ENCODE measurements around the gene PRR33. TPM values are rescaled to one million over a fixed set of nuclear protein-coding genes. Genes with fewer than 3 reads are reported as not detected.

PRR33 gene
- total RNA-seq, 2 donors from 2014 or later = 0.11 TPM; not detected in 1

DNA sequence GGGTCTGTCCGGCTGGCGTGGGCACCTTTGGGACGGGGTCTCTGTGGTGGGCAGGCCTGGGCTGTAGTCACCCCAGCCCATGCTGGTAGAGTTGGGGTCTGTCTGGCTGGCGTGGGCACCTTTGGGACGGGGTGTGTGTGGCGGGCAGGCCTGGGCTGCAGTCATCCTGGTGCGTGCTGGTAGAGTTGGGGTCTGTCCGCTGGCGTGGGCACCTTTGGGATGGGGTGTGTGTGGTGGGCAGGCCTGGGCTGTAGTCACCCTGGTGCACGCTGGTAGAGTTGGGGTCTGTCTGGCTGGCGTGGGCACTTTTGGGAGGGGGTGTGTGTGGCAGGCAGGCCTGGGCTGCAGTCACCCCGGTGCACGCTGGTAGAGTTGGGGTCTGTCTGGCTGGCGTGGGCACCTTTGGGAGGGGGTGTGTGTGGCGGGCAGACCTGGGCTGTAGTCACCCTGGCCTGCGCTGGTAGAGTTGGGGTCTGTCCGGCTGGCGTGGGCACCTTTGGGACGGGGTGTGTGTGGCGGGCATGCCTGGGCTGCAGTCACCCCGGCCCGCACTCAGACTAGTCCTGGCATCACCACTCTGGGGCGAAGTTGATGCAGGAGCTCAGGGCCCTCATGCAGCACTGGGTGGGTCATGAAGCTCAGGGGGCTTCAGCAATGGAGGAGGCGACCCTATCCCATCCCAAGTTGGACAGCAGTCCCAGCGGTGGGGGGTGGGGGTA is 19.3 kb downstream of the PRR33 start:
- ATAC-seq (replicated peaks) = no peak
- no peaks in the 10 kb centered on the region for H3K27me3 Mint-ChIP-seq
- H3K27ac Mint-ChIP-seq = peak overlapping the region; percentile 30
- no peak overlapping the region for H3K4me3 Mint-ChIP-seq
- H3K4me1 Mint-ChIP-seq = peaks cover 25% of the 10 kb centered on the region
- H3K36me3 Mint-ChIP-seq (ENCODE audit: low read depth) = peaks cover 23% of the 10 kb centered on the region
- H3K9me3 Mint-ChIP-seq = no peaks in the 10 kb centered on the region

DNA sequence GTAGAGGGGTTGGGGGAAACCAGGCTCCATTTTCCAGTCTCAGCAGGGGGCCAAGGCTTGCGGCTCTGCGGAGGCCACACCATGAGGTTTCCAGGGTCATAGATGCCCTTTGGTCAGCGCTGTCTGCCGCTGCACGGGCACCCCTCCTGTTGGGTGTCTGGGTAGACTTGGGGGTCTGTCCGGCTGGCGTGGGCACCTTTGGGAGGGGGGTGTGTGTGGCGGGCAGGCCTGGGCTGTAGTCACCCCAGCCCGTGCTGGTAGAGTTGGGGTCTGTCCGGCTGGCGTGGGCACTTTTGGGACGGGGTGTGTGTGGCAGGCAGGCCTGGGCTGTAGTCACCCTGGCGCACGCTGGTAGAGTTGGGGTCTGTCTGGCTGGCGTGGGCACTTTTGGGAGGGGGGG is 20.2 kb downstream of the PRR33 start:
- peak overlapping the region; percentile 67 for H3K27ac Mint-ChIP-seq
- no peak for ATAC-seq (replicated peaks)
- no peaks in the 10 kb centered on the region for H3K27me3 Mint-ChIP-seq
- no peaks in the 10 kb centered on the region for H3K9me3 Mint-ChIP-seq
- H3K36me3 Mint-ChIP-seq (ENCODE audit: low read depth) = peaks cover 23% of the 10 kb centered on the region
- peaks cover 25% of the 10 kb centered on the region for H3K4me1 Mint-ChIP-seq
- H3K4me3 Mint-ChIP-seq = no peak overlapping the region

DNA sequence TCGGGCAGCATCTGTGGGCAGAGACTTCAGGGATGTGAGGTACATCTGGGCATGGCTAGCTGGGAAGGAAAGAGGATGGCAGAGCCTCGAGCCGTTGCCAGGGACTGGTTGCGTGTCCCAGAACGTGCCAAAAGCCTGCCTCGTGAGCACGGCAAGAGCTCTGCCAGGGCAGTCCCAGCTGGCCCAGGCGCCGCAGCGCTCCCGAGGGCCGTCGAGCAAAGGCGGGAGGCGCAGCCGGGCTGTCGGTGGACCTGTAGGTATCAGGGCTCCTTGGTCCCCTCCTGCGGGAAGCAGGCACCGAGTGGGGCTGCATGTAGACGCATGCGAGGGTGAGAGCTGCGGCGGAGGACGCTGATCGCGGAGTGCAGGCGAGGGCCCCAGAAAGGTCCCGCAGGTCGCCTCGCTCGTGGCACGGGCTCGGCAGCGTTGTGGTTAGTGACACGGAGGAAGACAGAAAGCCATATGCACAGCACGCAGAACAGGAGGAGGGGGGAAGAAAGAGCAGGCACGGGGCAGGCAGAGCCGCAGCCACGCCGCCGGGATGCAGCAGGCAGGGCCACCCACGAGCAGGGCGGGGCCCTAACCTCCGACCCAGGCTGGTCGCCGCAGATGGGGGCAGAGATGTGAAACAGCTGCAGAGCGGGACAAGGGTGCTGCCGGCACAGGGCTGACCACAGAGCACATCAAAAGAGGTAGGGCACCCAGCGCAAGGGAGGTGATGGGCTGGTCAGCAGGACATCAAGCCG is 20.8 kb downstream of the PRR33 start:
- H3K36me3 Mint-ChIP-seq (ENCODE audit: low read depth) = peaks cover 26% of the 10 kb centered on the region
- peaks cover 25% of the 10 kb centered on the region for H3K4me1 Mint-ChIP-seq
- H3K27me3 Mint-ChIP-seq = no peaks in the 10 kb centered on the region
- H3K4me3 Mint-ChIP-seq = peak overlapping the region; percentile 60
- H3K9me3 Mint-ChIP-seq = no peaks in the 10 kb centered on the region
- peak; percentile 64 for ATAC-seq (replicated peaks)
- peak overlapping the region; percentile 67 for H3K27ac Mint-ChIP-seq

DNA sequence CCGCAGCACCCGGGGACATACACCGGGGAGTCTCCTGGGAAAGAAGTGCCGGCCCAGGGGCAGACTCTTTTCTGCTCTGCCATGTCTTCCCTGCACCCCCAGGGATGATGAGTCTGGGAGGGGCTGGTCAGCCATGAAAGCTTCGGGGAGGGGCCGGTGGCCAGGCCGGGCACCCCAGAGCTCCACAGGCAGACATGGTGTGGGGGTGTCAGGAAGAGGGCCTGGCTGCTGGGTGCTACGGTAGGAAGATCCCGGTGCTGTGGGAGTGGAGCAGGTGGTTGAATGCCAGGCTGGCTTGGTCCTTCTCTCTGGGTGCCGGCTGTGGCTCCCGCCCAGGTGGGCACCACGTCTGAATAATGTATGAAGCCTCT is 21.4 kb downstream of the PRR33 start:
- no peaks in the 10 kb centered on the region for H3K27me3 Mint-ChIP-seq
- peaks cover 28% of the 10 kb centered on the region for H3K4me1 Mint-ChIP-seq
- H3K36me3 Mint-ChIP-seq (ENCODE audit: low read depth) = peaks cover 32% of the 10 kb centered on the region
- no peak for ATAC-seq (replicated peaks)
- H3K4me3 Mint-ChIP-seq = peak overlapping the region; percentile 60
- H3K9me3 Mint-ChIP-seq = no peaks in the 10 kb centered on the region
- peak overlapping the region; percentile 67 for H3K27ac Mint-ChIP-seq

DNA sequence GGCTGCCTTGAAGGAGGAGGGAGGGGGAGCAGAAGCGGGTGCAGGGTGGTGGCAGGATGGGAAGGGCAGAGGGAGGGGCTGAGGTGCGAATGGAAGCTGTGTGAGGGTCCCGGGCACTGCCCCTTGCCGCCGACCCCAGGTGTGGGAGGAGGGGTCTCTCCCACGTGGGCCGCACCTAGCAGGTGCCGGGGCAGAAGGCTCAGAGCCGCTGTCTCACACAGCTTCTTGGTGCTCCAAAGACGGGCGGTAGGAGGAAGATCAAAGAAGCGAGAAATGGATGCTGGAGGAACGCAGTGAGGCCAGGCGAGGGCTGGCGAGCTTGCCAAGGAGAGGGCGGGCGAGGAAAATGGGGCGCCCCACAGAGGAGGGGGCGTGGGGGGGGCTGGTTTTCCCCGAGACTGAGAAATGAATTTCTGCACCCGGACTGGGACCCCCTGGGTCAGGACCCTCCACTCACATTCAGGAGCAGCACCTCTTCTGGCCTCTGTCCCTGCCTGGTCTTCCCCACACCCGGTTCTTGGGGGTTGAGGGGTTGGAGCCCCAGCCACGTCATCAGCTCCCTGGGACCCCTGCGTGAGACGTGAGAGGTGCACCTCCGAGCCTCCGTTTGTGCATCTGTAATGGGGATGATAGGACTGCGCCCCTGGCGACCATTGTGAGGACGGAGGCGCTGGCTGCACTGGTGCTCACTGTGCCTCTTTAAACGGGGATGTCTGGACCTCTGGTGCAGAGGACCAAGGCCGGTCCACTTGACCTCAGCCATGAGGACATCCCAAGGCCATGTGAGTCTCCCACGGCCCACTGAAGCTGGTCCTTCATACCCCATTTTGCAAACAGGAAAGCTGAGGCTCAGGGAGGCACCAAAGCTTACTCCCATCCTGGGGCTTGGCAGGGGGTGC is 22.0 kb downstream of the PRR33 start:
- Mint-ChIP-seq H3K4me1 (peaks cover 27% of the 10 kb centered on the region), H3K4me3 (peak overlapping the region; percentile 60), H3K9me3 (no peaks in the 10 kb centered on the region), H3K27me3 (no peaks in the 10 kb centered on the region), H3K27ac (peak overlapping the region; percentile 67), H3K36me3 (ENCODE audit: low read depth) (peaks cover 32% of the 10 kb centered on the region)
- ATAC-seq (replicated peaks) = no peak

DNA sequence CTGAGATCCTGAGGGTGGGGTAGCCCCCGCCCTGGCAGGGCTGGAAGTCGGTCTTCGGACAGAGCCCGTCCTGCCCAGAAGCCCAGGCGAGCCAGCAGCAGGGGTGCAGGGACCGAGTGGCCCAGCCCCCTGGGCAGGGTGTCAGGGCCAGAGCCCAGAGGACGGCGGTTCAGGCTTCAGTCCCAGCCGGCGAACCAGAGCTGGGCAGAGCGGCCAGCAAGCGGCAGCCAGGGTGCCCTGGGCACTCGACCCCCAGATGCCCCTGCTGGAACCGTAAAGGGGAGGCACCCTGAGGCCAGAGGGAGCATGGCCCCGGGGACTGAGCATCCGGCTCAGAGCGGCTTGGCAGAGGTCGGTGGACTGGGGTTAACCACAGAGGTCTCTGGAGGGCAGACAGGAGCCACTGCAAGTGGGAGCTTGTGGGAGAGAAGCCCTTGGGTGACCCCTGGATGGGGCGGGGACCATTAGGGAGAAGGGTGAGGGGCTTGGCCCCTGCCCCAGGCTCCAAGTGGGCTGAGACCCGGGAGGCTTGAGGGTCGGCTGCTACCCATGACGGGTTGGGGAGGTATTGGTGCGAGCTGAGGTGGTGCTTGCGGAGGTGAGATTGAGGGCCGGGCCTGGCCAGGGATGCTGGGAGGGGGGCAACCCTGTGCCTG is 22.9 kb downstream of the PRR33 start:
- Mint-ChIP-seq H3K36me3 (ENCODE audit: low read depth) (peaks cover 40% of the 10 kb centered on the region), H3K4me3 (peak overlapping the region; percentile 60), H3K27me3 (no peaks in the 10 kb centered on the region), H3K27ac (peak overlapping the region; percentile 67), H3K4me1 (peaks cover 27% of the 10 kb centered on the region), H3K9me3 (no peaks in the 10 kb centered on the region)
- no peak for ATAC-seq (replicated peaks)

DNA sequence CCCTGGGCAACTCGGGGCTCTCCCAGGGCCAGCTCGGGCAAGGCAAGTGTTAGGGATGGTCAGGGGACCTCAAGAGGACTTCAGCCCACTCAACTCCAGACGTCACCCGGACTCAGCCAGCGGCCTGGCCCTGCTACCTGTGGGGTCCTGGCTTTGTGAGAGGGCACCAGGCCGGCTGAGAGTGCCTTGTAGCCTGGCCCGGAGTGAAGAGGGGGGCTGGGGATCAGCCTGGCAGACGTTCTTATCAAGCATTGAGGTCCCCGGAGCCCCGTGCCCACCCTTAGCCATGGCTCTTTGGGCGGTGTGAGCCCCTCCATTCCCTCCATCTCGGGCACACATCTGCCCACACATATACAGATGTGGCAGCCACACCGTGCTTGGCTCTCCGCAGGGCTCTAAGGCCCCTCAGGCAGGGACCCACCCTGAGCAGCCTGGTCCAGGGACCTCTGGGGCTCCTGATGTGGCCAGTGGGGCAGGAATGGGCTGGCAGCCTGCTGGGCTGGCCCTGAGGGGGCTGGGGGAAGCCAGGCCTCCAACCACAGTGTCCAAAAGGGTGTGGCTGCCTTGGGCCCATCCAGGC is 23.5 kb downstream of the PRR33 start:
- peak overlapping the region; percentile 22 for H3K4me3 Mint-ChIP-seq
- H3K4me1 Mint-ChIP-seq = peaks cover 27% of the 10 kb centered on the region
- H3K27me3 Mint-ChIP-seq = no peaks in the 10 kb centered on the region
- no peak for ATAC-seq (replicated peaks)
- H3K36me3 Mint-ChIP-seq (ENCODE audit: low read depth) = peaks cover 40% of the 10 kb centered on the region
- H3K9me3 Mint-ChIP-seq = no peaks in the 10 kb centered on the region
- H3K27ac Mint-ChIP-seq = no peak overlapping the region

DNA sequence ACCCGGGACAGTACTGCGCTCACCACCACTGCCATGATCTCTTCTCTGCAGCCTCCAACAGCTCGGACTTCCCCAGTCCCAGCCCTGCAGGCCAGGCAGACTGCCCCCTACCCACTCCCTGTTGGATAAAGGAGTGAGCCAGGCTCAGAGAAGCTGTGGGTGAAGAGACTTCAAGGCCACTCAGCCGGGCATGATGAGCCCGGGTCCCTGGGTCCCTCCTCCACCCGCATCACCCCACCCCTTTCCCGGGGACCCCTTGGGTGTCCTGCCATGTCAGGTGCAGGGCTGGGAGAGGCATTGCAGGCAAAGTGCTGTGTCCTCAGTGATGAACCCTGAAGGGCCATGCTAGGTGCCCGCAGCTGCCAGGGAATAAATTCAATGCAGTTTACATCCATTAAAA is 24.3 kb downstream of the PRR33 start:
- Mint-ChIP-seq H3K27me3 (no peaks in the 10 kb centered on the region), H3K4me1 (peaks cover 27% of the 10 kb centered on the region), H3K9me3 (no peaks in the 10 kb centered on the region), H3K27ac (no peak overlapping the region), H3K4me3 (no peak overlapping the region), H3K36me3 (ENCODE audit: low read depth) (peaks cover 40% of the 10 kb centered on the region)
- no peak for ATAC-seq (replicated peaks)

DNA sequence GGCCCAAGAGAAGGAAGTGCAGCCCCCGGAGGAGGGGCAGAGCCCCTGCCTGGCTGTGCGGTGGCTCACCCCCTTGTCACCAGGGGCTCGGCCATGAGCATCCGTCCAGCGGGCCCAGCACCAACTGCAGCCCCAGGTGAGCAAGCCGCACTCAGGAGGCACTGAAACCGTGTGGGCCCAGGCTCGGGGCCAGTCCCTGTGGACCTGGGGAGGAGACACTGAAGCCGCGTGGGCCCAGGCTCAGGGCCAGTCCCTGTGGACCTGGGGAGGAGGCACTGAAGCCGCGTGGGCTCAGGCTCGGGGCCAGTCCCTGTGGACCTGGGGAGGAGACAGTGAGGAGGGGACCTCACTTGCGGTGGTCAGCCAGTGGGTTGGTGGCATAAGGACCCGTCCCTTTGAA is 24.9 kb downstream of the PRR33 start:
- Mint-ChIP-seq H3K36me3 (ENCODE audit: low read depth) (peaks cover 40% of the 10 kb centered on the region), H3K4me3 (no peak overlapping the region), H3K9me3 (no peaks in the 10 kb centered on the region), H3K27me3 (no peaks in the 10 kb centered on the region), H3K4me1 (peaks cover 27% of the 10 kb centered on the region), H3K27ac (no peak overlapping the region)
- no peak for ATAC-seq (replicated peaks)

DNA sequence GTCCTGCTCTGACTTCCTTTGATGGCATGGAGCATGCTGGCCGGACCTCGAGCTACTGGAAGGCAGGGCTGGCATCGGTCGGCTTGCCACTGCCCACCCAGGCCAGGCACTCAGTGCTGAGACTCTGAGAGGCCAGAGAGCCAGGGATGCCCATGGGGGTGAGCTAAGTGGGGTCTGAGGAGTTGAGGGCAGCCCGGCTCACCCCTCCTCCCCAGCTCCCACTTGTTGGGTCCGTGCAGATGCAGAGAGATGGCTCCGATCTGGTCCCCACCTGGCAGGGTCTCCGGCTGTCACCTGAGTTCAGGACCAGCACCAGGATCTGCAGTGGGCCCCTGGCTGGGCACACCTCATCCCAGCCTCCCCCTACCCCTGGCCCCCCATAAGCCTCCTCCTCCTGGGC is 25.5 kb downstream of the PRR33 start:
- Mint-ChIP-seq H3K4me1 (peaks cover 27% of the 10 kb centered on the region), H3K4me3 (no peak overlapping the region), H3K36me3 (ENCODE audit: low read depth) (peaks cover 40% of the 10 kb centered on the region), H3K27me3 (no peaks in the 10 kb centered on the region), H3K9me3 (no peaks in the 10 kb centered on the region), H3K27ac (no peak overlapping the region)
- ATAC-seq (replicated peaks) = no peak

DNA sequence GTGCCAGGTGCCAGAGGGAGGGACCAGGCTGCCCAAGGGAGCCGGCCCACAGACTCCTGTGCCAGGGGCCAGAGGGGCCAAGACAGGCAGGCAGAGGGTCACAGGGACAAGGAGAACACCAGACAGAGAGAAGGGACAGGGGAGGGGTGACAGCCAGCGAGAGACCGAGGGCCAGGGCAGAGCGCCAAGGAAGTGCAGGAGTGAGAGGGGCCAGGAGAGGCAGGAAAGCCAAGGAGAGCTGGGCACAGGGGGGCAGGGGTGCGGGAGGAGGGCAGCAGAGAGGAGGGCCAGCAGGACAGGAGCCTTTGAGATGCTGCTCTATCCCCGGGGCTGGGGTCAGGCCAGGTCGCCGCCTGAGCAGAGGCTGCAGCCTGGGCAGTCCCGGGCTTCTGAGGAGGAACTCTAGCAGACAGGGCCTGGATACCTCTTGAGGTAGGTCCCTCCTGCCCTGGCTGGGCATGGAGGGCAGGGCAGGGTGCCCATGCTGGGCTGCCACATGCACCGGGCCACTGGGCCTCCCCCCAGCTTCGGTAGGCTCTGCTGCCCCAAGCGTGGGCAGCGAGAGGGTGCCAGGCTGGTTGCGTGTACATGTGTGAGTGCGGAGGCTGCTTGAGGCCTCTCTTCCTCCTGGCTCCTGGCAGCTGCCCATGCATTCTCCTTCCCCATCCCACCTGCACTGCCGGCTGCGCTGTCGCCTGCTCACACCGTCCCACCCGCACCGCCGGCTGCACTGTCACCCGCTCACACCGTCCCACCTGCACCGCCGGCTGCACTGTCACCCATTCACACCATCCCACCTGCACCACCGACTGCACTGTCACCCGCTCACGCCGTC is 26.6 kb downstream of the PRR33 start:
- ATAC-seq (replicated peaks) = peak; percentile 13
- peaks cover 29% of the 10 kb centered on the region for H3K36me3 Mint-ChIP-seq (ENCODE audit: low read depth)

DNA sequence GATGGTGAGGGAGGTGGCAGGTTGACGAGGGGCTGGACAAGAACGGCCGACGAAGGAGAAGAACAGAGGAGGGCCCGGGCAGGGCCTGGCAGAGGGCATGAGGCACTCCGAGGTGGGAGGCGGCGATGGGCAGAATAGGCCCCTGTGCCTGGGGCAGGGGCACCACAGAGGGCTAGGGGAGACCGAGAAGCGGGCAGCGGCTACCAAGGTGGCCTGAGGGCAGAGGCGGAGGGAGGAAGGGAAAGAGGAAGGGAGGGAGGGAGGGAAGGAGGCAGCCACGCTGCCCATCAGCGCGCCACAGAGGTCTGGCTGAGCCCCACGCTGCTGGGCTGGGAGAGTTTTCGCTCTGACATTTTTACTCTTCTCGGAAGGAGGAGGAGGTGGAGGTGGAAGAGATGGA is 27.5 kb downstream of the PRR33 start:
- ATAC-seq (replicated peaks) = no peak
- Mint-ChIP-seq H3K27ac (no peak overlapping the region), H3K36me3 (ENCODE audit: low read depth) (peaks cover 21% of the 10 kb centered on the region), H3K27me3 (no peaks in the 10 kb centered on the region), H3K4me1 (peaks cover 10% of the 10 kb centered on the region), H3K4me3 (no peak overlapping the region), H3K9me3 (no peaks in the 10 kb centered on the region)

More for the DNA sequence above, 26.6 kb downstream of the PRR33 start:
- Mint-ChIP-seq H3K27ac (no peak overlapping the region), H3K4me1 (peaks cover 18% of the 10 kb centered on the region), H3K4me3 (no peak overlapping the region), H3K27me3 (no peaks in the 10 kb centered on the region), H3K9me3 (no peaks in the 10 kb centered on the region)

Data from activated T-helper 17 cell treated with anti-CD3 and anti-CD28 coated beads, Interleukin-2, amount 50 U/mL, for 72 hours (primary cell).